GM12873 (cell line): ENCODE data around the gene TEX264.

Source experiments
- CTCF ChIP-seq: IDR thresholded peaks from 2 replicates; pipeline ENCODE4 v1.5.1; 2012; ENCODE audit warnings: low read depth, mild to moderate bottlenecking, moderate library complexity, low read length, control low read depth; ENCODE audit not compliant: insufficient read depth; ENCODE audit errors: missing control alignments

The TEX264 gene

DNA sequence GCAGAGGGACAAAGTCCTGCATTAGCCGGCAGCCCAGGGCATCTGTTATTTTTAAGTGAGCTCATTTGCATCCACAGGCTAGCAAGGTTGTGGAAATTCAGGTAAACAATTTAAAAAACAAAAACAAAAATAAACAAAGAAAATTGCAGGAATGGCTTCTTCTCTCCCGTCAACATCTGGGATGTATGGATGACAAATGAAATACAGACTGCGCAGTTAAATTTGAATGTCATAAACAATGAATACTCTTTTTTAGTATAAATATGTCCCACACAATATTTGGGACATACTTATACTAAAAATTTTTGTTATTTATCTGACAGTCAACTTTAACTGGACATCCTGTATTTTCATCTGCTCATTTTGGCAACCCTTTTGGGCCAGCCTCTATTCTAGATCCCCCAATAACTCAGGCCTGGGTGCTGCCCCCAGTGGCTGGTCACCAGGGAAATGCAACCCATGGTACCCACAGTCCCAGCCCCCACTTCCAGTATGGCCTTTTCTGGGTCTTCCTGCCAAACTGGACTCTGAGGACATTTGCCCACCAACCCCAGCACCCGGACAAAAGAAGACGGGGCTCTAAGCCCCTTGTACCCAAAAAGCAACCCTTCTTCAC lies 48.5 kb downstream of the TEX264 start:
- TF ChIP-seq CTCF = peak; percentile 25

GRCh38 chr3:51720292-51721061 lies 49.4 kb downstream of the TEX264 start:
- no peak for TF ChIP-seq CTCF

DNA sequence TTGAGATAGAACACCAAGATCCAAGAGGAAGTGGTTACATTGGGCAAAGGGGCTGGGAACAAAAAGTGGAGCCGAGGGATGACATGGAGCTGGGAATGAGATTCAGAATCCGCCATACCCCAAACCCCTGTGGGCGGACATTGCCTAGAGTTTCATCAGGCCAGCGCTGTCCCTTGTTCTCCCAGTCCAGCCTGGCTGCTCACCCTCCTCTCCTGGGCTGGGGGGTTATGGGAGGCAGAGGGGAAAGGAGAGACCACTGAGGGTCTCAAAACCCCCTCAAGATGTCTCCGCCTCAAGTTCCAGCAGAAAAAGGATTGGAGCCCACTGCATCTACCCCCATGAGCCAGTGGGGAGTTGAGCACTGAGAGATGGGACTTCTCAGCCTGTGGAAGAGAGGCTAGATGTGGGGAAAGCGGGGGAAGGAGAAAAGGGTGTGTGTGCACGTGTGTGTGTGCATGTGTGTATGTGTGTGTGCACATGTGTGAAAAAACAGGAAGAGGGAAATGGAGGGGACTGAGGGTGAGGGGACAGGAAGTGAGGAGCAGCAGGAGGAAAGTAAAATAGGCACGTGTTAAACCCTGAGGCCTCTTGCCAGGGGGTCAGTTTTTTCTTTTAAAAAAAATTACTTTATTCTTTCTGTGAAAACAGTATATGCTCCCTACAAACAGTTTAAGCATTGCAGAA lies 50.2 kb downstream of the TEX264 start:
- TF ChIP-seq CTCF = no peak

GRCh38 chr3:51722362-51722761 lies 51.3 kb downstream of the TEX264 start:
- no peak for TF ChIP-seq CTCF

- no peak for TF ChIP-seq CTCF
Measured at GRCh38 chr3:51727500-51727899, 56.4 kb downstream of the TEX264 start.

- no peak for TF ChIP-seq CTCF
Measured at GRCh38 chr3:51729042-51729633, 58.1 kb downstream of the TEX264 start.
